ENCODE measurements around the gene NOL9.

Gene NOL9

DNA sequence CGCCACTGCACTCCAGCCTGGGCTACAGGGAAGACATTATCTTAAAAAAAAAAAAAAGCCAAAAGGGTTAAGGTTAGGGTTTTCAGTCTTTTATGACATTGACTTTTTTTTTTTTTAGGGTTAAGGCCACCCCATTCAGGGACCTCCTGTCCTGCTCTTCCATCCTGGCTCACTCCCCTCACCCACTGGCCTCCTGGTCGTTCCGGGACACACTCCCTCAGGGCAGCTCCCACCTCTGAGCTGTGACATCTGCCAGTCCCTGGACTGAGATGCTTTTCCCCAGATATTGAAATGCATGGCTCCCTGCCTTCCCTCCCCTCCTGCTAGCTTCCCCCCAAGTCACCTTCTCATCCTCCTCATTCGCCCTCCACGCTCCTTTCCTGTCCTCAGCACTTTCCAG lies 72.5 kb downstream of the NOL9 start:
- Histone ChIP-seq H3K14ac (ENCODE audit: low read length) (no peak overlapping the region), H3K9me3 (replicated peaks in 1 of 2; ENCODE audit: control insufficient read depth in 2 of 2, insufficient read depth in 1 of 2, low read depth in 1 of 2, low read length in 2 of 2) (no peaks in the 10 kb centered on the region), H3K9ac (ENCODE audit: low read depth, low read length, poor library complexity) (no peak overlapping the region), H4K91ac (ENCODE audit: low read depth, low read length, poor library complexity) (no peak overlapping the region), H3K4me2 (ENCODE audit: insufficient read depth, low read length, poor library complexity, severe bottlenecking) (no peak overlapping the region), H2BK15ac (ENCODE audit: low read length) (no peak overlapping the region), H3K27ac (replicated peaks; ENCODE audit: low read length) (no peak overlapping the region), H3K4me1 (ENCODE audit: control insufficient read depth in 2 of 2, insufficient read depth in 1 of 2, low read depth in 1 of 2, low read length in 2 of 2) (peaks cover 14 to 22% of the 10 kb centered on the region in 2 donors), H2BK120ac (ENCODE audit: low read depth, low read length) (no peak overlapping the region), H2AK5ac (ENCODE audit: low read depth, low read length) (no peak overlapping the region), H2BK5ac (ENCODE audit: low read length) (no peak overlapping the region), H3K79me1 (ENCODE audit: low read depth, low read length) (peaks cover 2% of the 10 kb centered on the region), H3K27me3 (ENCODE audit: control insufficient read depth in 3 of 3, insufficient read depth in 3 of 3, low read depth in 1 of 3, low read length in 3 of 3) (no peaks in the 10 kb centered on the region), H3K36me3 (replicated peaks in 1 of 2; ENCODE audit: control insufficient read depth in 2 of 2, insufficient read depth in 2 of 2, low read length in 2 of 2) (peaks cover 0 to 6% of the 10 kb centered on the region in 2 donors), H3K23ac (ENCODE audit: low read depth, low read length, poor library complexity) (no peak overlapping the region), H3K4me3 (ENCODE audit: low read length in 2 of 2) (no peak overlapping the region), H4K8ac (ENCODE audit: low read depth, low read length) (no peak overlapping the region), H2AFZ (ENCODE audit: low read length) (no peak overlapping the region), H3K18ac (ENCODE audit: low read length) (no peak overlapping the region), H2BK12ac (ENCODE audit: low read length) (no peak overlapping the region), H3K4ac (ENCODE audit: low read length) (no peak overlapping the region)
- no peak for DNase-seq (ENCODE audit: low spot score)
- WGBS, 2 donors (ENCODE audit: extremely low coverage in 2 of 2, insufficient read length in 2 of 2, insufficient replicate concordance in 1 of 2): no CpG with 5 or more reads among the region's 5 CpGs

DNA sequence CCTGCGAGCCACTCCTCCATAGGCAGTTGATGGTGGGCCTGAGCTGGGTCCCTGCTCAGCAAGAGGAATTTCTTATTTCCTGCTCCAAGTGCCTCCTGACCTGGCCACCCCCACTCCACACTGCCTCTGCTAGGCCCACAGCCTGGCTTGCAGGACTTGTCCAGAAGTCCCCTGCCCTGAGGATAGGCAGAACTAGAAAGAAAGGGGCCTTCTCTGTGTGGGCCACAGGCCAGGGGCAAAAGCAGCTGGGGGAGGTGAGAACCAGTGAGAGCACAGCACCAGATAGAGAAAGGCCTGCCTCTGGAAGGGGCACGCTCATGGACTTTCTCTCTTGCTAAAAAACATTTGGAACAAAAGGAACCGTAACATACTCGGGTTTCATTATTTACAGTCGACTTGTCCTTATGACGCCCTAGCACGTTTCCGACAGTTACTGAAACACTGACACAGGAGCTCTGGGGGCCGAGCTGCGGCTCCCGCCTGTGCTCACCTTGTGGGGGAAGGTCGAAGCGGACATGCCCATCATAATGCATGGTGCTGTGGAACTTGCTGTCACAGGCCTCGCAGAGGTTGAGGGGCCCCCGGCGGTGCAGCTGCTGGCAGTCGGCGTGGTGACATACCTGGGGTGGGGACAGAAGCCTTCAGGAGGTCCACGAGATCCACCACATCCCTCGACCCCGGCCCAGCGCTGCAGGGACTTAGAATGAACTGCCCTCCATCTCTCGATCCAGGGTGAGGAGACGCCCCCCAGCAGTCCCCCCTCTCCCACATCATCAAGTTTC lies 77.1 kb downstream of the NOL9 start:
- no peak overlapping the region for H3K4ac ChIP-seq (ENCODE audit: low read length)
- H4K91ac ChIP-seq (ENCODE audit: low read depth, low read length, poor library complexity): no peak overlapping the region
- H2AFZ ChIP-seq (ENCODE audit: low read length): no peak overlapping the region
- no peak overlapping the region for H3K4me2 ChIP-seq (ENCODE audit: insufficient read depth, low read length, poor library complexity, severe bottlenecking)
- no peak overlapping the region for H3K9ac ChIP-seq (ENCODE audit: low read depth, low read length, poor library complexity)
- H3K18ac ChIP-seq (ENCODE audit: low read length): peak overlapping the region; percentile 33
- no peaks in the 10 kb centered on the region for H3K27me3 ChIP-seq (ENCODE audit: control insufficient read depth in 3 of 3, insufficient read depth in 3 of 3, low read depth in 1 of 3, low read length in 3 of 3)
- no peak overlapping the region for H3K23ac ChIP-seq (ENCODE audit: low read depth, low read length, poor library complexity)
- H2BK120ac ChIP-seq (ENCODE audit: low read depth, low read length): no peak overlapping the region
- H2BK15ac ChIP-seq (ENCODE audit: low read length): no peak overlapping the region
- H3K4me3 ChIP-seq (ENCODE audit: low read length in 2 of 2): no peak overlapping the region
- peaks cover 7% of the 10 kb centered on the region in 2 donors for H3K4me1 ChIP-seq (ENCODE audit: control insufficient read depth in 2 of 2, insufficient read depth in 1 of 2, low read depth in 1 of 2, low read length in 2 of 2)
- no peak overlapping the region for H2BK5ac ChIP-seq (ENCODE audit: low read length)
- H3K27ac ChIP-seq (replicated peaks; ENCODE audit: low read length): no peak overlapping the region
- H2AK5ac ChIP-seq (ENCODE audit: low read depth, low read length): no peak overlapping the region
- H3K79me1 ChIP-seq (ENCODE audit: low read depth, low read length): no peaks in the 10 kb centered on the region
- H3K9me3 ChIP-seq (replicated peaks in 1 of 2; ENCODE audit: control insufficient read depth in 2 of 2, insufficient read depth in 1 of 2, low read depth in 1 of 2, low read length in 2 of 2): no peaks in the 10 kb centered on the region
- WGBS, 2 donors (ENCODE audit: extremely low coverage in 2 of 2, insufficient read length in 2 of 2, insufficient replicate concordance in 1 of 2): no CpG with 5 or more reads among the region's 24 CpGs
- no peak overlapping the region for H4K8ac ChIP-seq (ENCODE audit: low read depth, low read length)
- no peak overlapping the region for H2BK12ac ChIP-seq (ENCODE audit: low read length)
- H3K36me3 ChIP-seq (replicated peaks in 1 of 2; ENCODE audit: control insufficient read depth in 2 of 2, insufficient read depth in 2 of 2, low read length in 2 of 2): peaks cover 13 to 25% of the 10 kb centered on the region in 2 donors
- H3K14ac ChIP-seq (ENCODE audit: low read length): peak overlapping the region; percentile 97
- no peak for DNase-seq (ENCODE audit: low spot score)

DNA sequence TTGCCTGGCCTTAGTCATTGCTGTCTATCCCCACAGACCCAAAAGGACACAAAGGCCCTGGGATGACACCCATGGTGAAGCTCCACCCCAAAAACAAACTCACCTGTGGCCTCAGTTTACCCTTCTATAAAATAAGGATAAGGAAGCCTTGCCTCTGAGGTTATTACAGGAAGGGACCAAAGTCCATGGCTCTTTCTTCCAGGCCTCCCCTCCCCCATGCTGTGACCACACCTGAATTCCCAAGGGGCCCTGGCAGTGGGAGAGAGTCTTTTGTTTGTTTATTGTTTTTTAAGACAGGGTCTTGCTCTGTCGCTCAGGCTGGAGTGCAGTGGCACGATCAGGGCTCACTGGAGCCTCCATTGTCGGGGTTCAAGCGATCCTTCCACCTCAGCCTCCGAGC lies 77.8 kb downstream of the NOL9 start:
- H4K91ac ChIP-seq (ENCODE audit: low read depth, low read length, poor library complexity): no peak overlapping the region
- no peak overlapping the region for H3K4me3 ChIP-seq (ENCODE audit: low read length in 2 of 2)
- no peak overlapping the region for H3K14ac ChIP-seq (ENCODE audit: low read length)
- H4K8ac ChIP-seq (ENCODE audit: low read depth, low read length): no peak overlapping the region
- no peak overlapping the region for H3K27ac ChIP-seq (replicated peaks; ENCODE audit: low read length)
- no peak overlapping the region for H2AFZ ChIP-seq (ENCODE audit: low read length)
- H2AK5ac ChIP-seq (ENCODE audit: low read depth, low read length): no peak overlapping the region
- no peak overlapping the region for H3K9ac ChIP-seq (ENCODE audit: low read depth, low read length, poor library complexity)
- H2BK12ac ChIP-seq (ENCODE audit: low read length): no peak overlapping the region
- H3K4me1 ChIP-seq (ENCODE audit: control insufficient read depth in 2 of 2, insufficient read depth in 1 of 2, low read depth in 1 of 2, low read length in 2 of 2): peaks cover 7% of the 10 kb centered on the region in 2 donors
- peaks cover 0 to 4% (median 0%) of the 10 kb centered on the region in 3 experiments for H3K27me3 ChIP-seq (ENCODE audit: control insufficient read depth in 3 of 3, insufficient read depth in 3 of 3, low read depth in 1 of 3, low read length in 3 of 3)
- no peak overlapping the region for H2BK5ac ChIP-seq (ENCODE audit: low read length)
- H3K4ac ChIP-seq (ENCODE audit: low read length): no peak overlapping the region
- no peak overlapping the region for H2BK15ac ChIP-seq (ENCODE audit: low read length)
- H3K9me3 ChIP-seq (replicated peaks in 1 of 2; ENCODE audit: control insufficient read depth in 2 of 2, insufficient read depth in 1 of 2, low read depth in 1 of 2, low read length in 2 of 2): no peaks in the 10 kb centered on the region
- no CpG with 5 or more reads among the region's 5 CpGs for WGBS, 2 donors (ENCODE audit: extremely low coverage in 2 of 2, insufficient read length in 2 of 2, insufficient replicate concordance in 1 of 2)
- H2BK120ac ChIP-seq (ENCODE audit: low read depth, low read length): no peak overlapping the region
- H3K4me2 ChIP-seq (ENCODE audit: insufficient read depth, low read length, poor library complexity, severe bottlenecking): no peak overlapping the region
- H3K18ac ChIP-seq (ENCODE audit: low read length): no peak overlapping the region
- no peak for DNase-seq (ENCODE audit: low spot score)
- no peak overlapping the region for H3K23ac ChIP-seq (ENCODE audit: low read depth, low read length, poor library complexity)
- peaks cover 18 to 33% of the 10 kb centered on the region in 2 donors for H3K36me3 ChIP-seq (replicated peaks in 1 of 2; ENCODE audit: control insufficient read depth in 2 of 2, insufficient read depth in 2 of 2, low read length in 2 of 2)
- H3K79me1 ChIP-seq (ENCODE audit: low read depth, low read length): no peaks in the 10 kb centered on the region

- no peak overlapping the region for H2BK12ac ChIP-seq (ENCODE audit: low read length)
- H3K18ac ChIP-seq (ENCODE audit: low read length): peak overlapping the region; percentile 67
- H2BK5ac ChIP-seq (ENCODE audit: low read length): no peak overlapping the region
- H4K8ac ChIP-seq (ENCODE audit: low read depth, low read length): no peak overlapping the region
- H3K27me3 ChIP-seq (ENCODE audit: control insufficient read depth in 3 of 3, insufficient read depth in 3 of 3, low read depth in 1 of 3, low read length in 3 of 3): peaks cover 0 to 4% (median 0%) of the 10 kb centered on the region in 3 experiments
- H2AK5ac ChIP-seq (ENCODE audit: low read depth, low read length): peak overlapping the region; percentile 82
- no peak for DNase-seq (ENCODE audit: low spot score)
- H3K4me2 ChIP-seq (ENCODE audit: insufficient read depth, low read length, poor library complexity, severe bottlenecking): no peak overlapping the region
- no peaks in the 10 kb centered on the region for H3K79me1 ChIP-seq (ENCODE audit: low read depth, low read length)
- no peak overlapping the region for H2AFZ ChIP-seq (ENCODE audit: low read length)
- peaks cover 7% of the 10 kb centered on the region in 2 donors for H3K4me1 ChIP-seq (ENCODE audit: control insufficient read depth in 2 of 2, insufficient read depth in 1 of 2, low read depth in 1 of 2, low read length in 2 of 2)
- no peak overlapping the region for H2BK120ac ChIP-seq (ENCODE audit: low read depth, low read length)
- H3K14ac ChIP-seq (ENCODE audit: low read length): no peak overlapping the region
- H2BK15ac ChIP-seq (ENCODE audit: low read length): no peak overlapping the region
- no peak overlapping the region for H4K91ac ChIP-seq (ENCODE audit: low read depth, low read length, poor library complexity)
- H3K4me3 ChIP-seq (ENCODE audit: low read length in 2 of 2): no peak overlapping the region
- H3K4ac ChIP-seq (ENCODE audit: low read length): no peak overlapping the region
- WGBS, 2 donors (ENCODE audit: extremely low coverage in 2 of 2, insufficient read length in 2 of 2, insufficient replicate concordance in 1 of 2): no CpG with 5 or more reads among the region's 33 CpGs
- no peaks in the 10 kb centered on the region for H3K9me3 ChIP-seq (replicated peaks in 1 of 2; ENCODE audit: control insufficient read depth in 2 of 2, insufficient read depth in 1 of 2, low read depth in 1 of 2, low read length in 2 of 2)
- H3K36me3 ChIP-seq (replicated peaks in 1 of 2; ENCODE audit: control insufficient read depth in 2 of 2, insufficient read depth in 2 of 2, low read length in 2 of 2): peaks cover 18 to 41% of the 10 kb centered on the region in 2 donors
- H3K27ac ChIP-seq (replicated peaks; ENCODE audit: low read length): no peak overlapping the region
- H3K23ac ChIP-seq (ENCODE audit: low read depth, low read length, poor library complexity): peak overlapping the region; percentile 0
- no peak overlapping the region for H3K9ac ChIP-seq (ENCODE audit: low read depth, low read length, poor library complexity)
These were observed 78.8 kb downstream of the NOL9 start for GRCh38 chr1:6475381-6476133.

All from neuronal stem cell (in vitro differentiated cells).